ENCODE data around the gene HTT. TPM values are rescaled to one million over a fixed set of nuclear protein-coding genes. Genes with fewer than 3 reads are reported as not detected.

Gene HTT
- total and polyA plus RNA-seq, 9 of the 15 experiments (the other 6 are each of a cell fraction or from before 2014, with no cell fraction given): 0.66 to 31.6 (median 14.7) TPM

- H2AFZ ChIP-seq (ENCODE audit: low read depth, low read length): no peak overlapping the region
- H3K27ac ChIP-seq (ENCODE audit: extremely low read depth, low read depth, low read length): no peak overlapping the region
- no peak overlapping the region for H3K4me3 ChIP-seq
- no peak for TF ChIP-seq ZNF124 (CRISPR knock-in tag; IDR thresholded peaks at IDR 0.05)
- TF ChIP-seq ZFP30 (CRISPR knock-in tag; IDR thresholded peaks at IDR 0.05; ENCODE audit: borderline replicate concordance): no peak
- TF ChIP-seq JUNB (CRISPR knock-in tag; conservative IDR thresholded peaks at IDR 0.05): no peak
- H3K9ac ChIP-seq (ENCODE audit: insufficient read depth in 1 of 2, low read depth in 2 of 2, low read length in 2 of 2): 0 out of 4 replicates have a peak overlapping the region, but pooled peaks of 1 of the 2 experiments have one; percentile 45
- ATAC-seq: no peak
- ChIA-PET POLR2A (interaction anchor here (0.6 kb wide), 1 partner anchor 49 kb away, joined by 3 read pairs; no protein-coding TSS in a partner anchor), CTCF (ENCODE audit: low intra/inter-chr PET ratio) (no interaction called here)
- no peaks in the 10 kb centered on the region for H4K20me1 ChIP-seq (replicated peaks; ENCODE audit: control insufficient read depth, insufficient read depth, low read length)
- no peaks in the 10 kb centered on the region for H3K36me3 ChIP-seq (ENCODE audit: control insufficient read depth, insufficient read depth, low read length)
- H3K4me2 ChIP-seq (ENCODE audit: insufficient read depth, low read length): no peak overlapping the region
- no TSS peak for BruUV-seq (replicated peaks)
- intact Hi-C loops (cut with micrococcal nuclease): loop anchor here (10.0 kb wide), 1 partner anchor 94 kb away; no protein-coding TSS in a partner anchor
- WGBS (ENCODE audit: insufficient coverage, low coverage, missing lambda C conversion rate): 21% methylated on average over 24 of the region's 28 CpGs
- peaks cover 42 to 67% of the 10 kb centered on the region in 2 experiments for H3K27me3 ChIP-seq (ENCODE audit: control insufficient read depth in 2 of 2, insufficient read depth in 2 of 2, low read length in 2 of 2)
- no peaks in the 10 kb centered on the region for H3K9me1 ChIP-seq (ENCODE audit: control insufficient read depth, insufficient read depth, low read length)
- H3K9me3 ChIP-seq (replicated peaks; ENCODE audit: control insufficient read depth, insufficient read depth, low read depth, low read length): peaks cover 2% of the 10 kb centered on the region; the same call in 1 of the 2 replicates
- in situ Hi-C loops (cut with MboI): no loop called here
- peaks cover 0 to 32% of the 10 kb centered on the region in 2 experiments; a peak in 4 of 5 replicates for H3K4me1 ChIP-seq (replicated peaks in 1 of 2; ENCODE audit: control insufficient read depth in 2 of 2, insufficient read depth in 2 of 2, low read length in 2 of 2)
- DNase-seq (ENCODE audit: extremely low read depth in 1 of 4, low spot score in 3 of 4): no peak
- no peak for FAIRE-seq
- no peaks in the 10 kb centered on the region for H3K79me2 ChIP-seq (ENCODE audit: control insufficient read depth, insufficient read depth, low read length)
These were observed 33.9 kb upstream of the HTT start for GRCh38 chr4:3040452-3041191.
